ENCODE measurements around the gene MTO1. TPM values are rescaled to one million over a fixed set of nuclear protein-coding genes. Genes with fewer than 3 reads are reported as not detected.
"Not testable (repeated sequence)": the region's sequence is repeated elsewhere in the genome, so short reads cannot be mapped to it uniquely, and the experiment has no call there.

MTO1 gene
- total and polyA plus RNA-seq, 8 donors, result 8.8 to 14.7 (median 10.6) TPM

- H3K27ac ChIP-seq, result no peak overlapping the region
- FAIRE-seq (no peak), DNase-seq (no peak), ATAC-seq (no peak)
- H3K9me3 ChIP-seq, result no peaks in the 10 kb centered on the region
- no peak overlapping the region for H3K4me3 ChIP-seq
- 49 to 61% methylated on average over 3 of the region's 3 CpGs for WGBS, 2 donors
- no peaks in the 10 kb centered on the region for H3K36me3 ChIP-seq
- intact Hi-C loops (cut with DNase I), result no loop called here
- TF ChIP-seq CTCF (IDR thresholded peaks at IDR 0.05), result no peak
- H3K27me3 ChIP-seq, result no peaks in the 10 kb centered on the region
- H3K4me1 ChIP-seq, result no peaks in the 10 kb centered on the region
Measured at GRCh38 chr6:73455865-73456629, 5.5 kb upstream of the MTO1 start.

GRCh38 chr6:73459474-73459873 is 2.1 kb upstream of the MTO1 start:
- FAIRE-seq; H3K27ac ChIP-seq; DNase-seq; H3K36me3 ChIP-seq; ATAC-seq; H3K27me3 ChIP-seq; H3K9me3 ChIP-seq; intact Hi-C loops (cut with DNase I); H3K4me3 ChIP-seq: not testable (repeated sequence)
- 88 to 90% methylated on average over 7 of the region's 7 CpGs for WGBS, 2 donors
- peaks cover 0 to 11% (median 6%) of the 10 kb centered on the region in 3 donors for H3K4me1 ChIP-seq

GRCh38 chr6:73460056-73460455 is 1.5 kb upstream of the MTO1 start:
- no peak for FAIRE-seq
- no peak for TF ChIP-seq CTCF (IDR thresholded peaks at IDR 0.05)
- H3K27me3 ChIP-seq, result no peaks in the 10 kb centered on the region
- no peaks in the 10 kb centered on the region for H3K36me3 ChIP-seq
- H3K9me3 ChIP-seq, result no peaks in the 10 kb centered on the region
- H3K4me3 ChIP-seq, result no peak overlapping the region
- H3K4me1 ChIP-seq, result peaks cover 0 to 11% (median 6%) of the 10 kb centered on the region in 3 donors
- H3K27ac ChIP-seq, result no peak overlapping the region
- DNase-seq, result no peak
- 60 to 63% methylated on average over 5 of the region's 5 CpGs for WGBS, 2 donors
- intact Hi-C loops (cut with DNase I), result no loop called here
- ATAC-seq, result no peak

- ATAC-seq (no peak), DNase-seq (no peak), FAIRE-seq (no peak)
- no peak overlapping the region for H3K4me3 ChIP-seq
- peaks cover 0 to 59% (median 15%) of the 10 kb centered on the region in 3 donors for H3K36me3 ChIP-seq
- H3K4me1 ChIP-seq, result no peaks in the 10 kb centered on the region
- 69 to 76% methylated on average over 2 of the region's 2 CpGs for WGBS, 2 donors
- H3K27ac ChIP-seq, result no peak overlapping the region
- H3K9me3 ChIP-seq, result no peaks in the 10 kb centered on the region
- no peaks in the 10 kb centered on the region for H3K27me3 ChIP-seq
- intact Hi-C loops (cut with DNase I), result no loop called here
- no peak for TF ChIP-seq CTCF (IDR thresholded peaks at IDR 0.05)
Measured at GRCh38 chr6:73471686-73472290, 10.3 kb downstream of the MTO1 start.

- ATAC-seq (no peak), DNase-seq (no peak), FAIRE-seq (no peak)
- intact Hi-C loops (cut with DNase I), result no loop called here
- H3K27me3 ChIP-seq, result no peaks in the 10 kb centered on the region
- H3K9me3 ChIP-seq, result no peaks in the 10 kb centered on the region
- no peak overlapping the region for H3K27ac ChIP-seq
- peaks cover 0 to 47% (median 14%) of the 10 kb centered on the region in 3 donors for H3K36me3 ChIP-seq
- TF ChIP-seq CTCF (IDR thresholded peaks at IDR 0.05), result no peak
- no peaks in the 10 kb centered on the region for H3K4me1 ChIP-seq
- 97% methylated on average over 10 of the region's 10 CpGs for WGBS, 2 donors
- no peak overlapping the region for H3K4me3 ChIP-seq
Measured at GRCh38 chr6:73476723-73477122, 15.2 kb downstream of the MTO1 start.
